HEK293 (cell line): ENCODE data around the gene CNKSR3.

Source experiments
- CTCF ChIP-seq: fragments of 450-650 bp; formaldehyde crosslinking; IDR thresholded peaks from 2 replicates; pipeline ENCODE4 v1.5.1; 2016; ENCODE audit warnings: missing biosample characterization, missing genetic modification characterization
- KLF16 ChIP-seq: fragments of 450-650 bp; formaldehyde crosslinking; IDR thresholded peaks from 2 replicates; pipeline ENCODE4 v1.5.1; 2017; ENCODE audit warnings: missing biosample characterization, missing genetic modification characterization
- OVOL3 ChIP-seq: fragments of 450-650 bp; formaldehyde crosslinking; IDR thresholded peaks from 2 replicates; pipeline ENCODE4 v1.5.1; 2016; ENCODE audit warnings: missing biosample characterization, missing genetic modification characterization
- RBAK ChIP-seq: fragments of 450-650 bp; formaldehyde crosslinking; IDR thresholded peaks from 2 replicates; pipeline ENCODE4 v1.5.1; 2016; ENCODE audit warnings: missing biosample characterization, missing genetic modification characterization
- SCRT2 ChIP-seq: fragments of 450-650 bp; formaldehyde crosslinking; IDR thresholded peaks from 2 replicates; pipeline ENCODE4 v1.5.1; 2016; ENCODE audit warnings: missing biosample characterization, missing genetic modification characterization
- WT1 ChIP-seq: fragments of 450-650 bp; formaldehyde crosslinking; IDR thresholded peaks from 2 replicates; pipeline ENCODE4 v1.5.1; 2016; ENCODE audit warnings: missing biosample characterization, missing genetic modification characterization
- YY1 ChIP-seq: fragments of 450-650 bp; formaldehyde crosslinking; IDR thresholded peaks from 2 replicates; pipeline ENCODE4 v1.5.1; 2018; ENCODE audit warnings: missing biosample characterization, missing genetic modification characterization
- ZIC2 ChIP-seq: fragments of 450-650 bp; formaldehyde crosslinking; IDR thresholded peaks from 2 replicates; pipeline ENCODE4 v1.5.1; 2016; ENCODE audit warnings: missing biosample characterization, missing genetic modification characterization
- ZNF121 ChIP-seq: fragments of 450-650 bp; formaldehyde crosslinking; IDR thresholded peaks from 2 replicates; pipeline ENCODE4 v1.5.1; 2016; ENCODE audit warnings: missing biosample characterization, missing genetic modification characterization
- ZNF175 ChIP-seq: fragments of 450-650 bp; formaldehyde crosslinking; IDR thresholded peaks from 2 replicates; pipeline ENCODE4 v1.5.1; 2016; ENCODE audit warnings: missing biosample characterization, missing genetic modification characterization
- ZNF433 ChIP-seq: fragments of 450-650 bp; formaldehyde crosslinking; IDR thresholded peaks from 2 replicates; pipeline ENCODE4 v1.5.1; 2016; ENCODE audit warnings: missing biosample characterization, missing genetic modification characterization, low read depth
- ZNF621 ChIP-seq: fragments of 450-650 bp; formaldehyde crosslinking; IDR thresholded peaks from 2 replicates; pipeline ENCODE4 v1.5.1; 2017; ENCODE audit warnings: missing biosample characterization, missing genetic modification characterization
- ZNF639 ChIP-seq: fragments of 450-650 bp; formaldehyde crosslinking; IDR thresholded peaks from 2 replicates; pipeline ENCODE4 v1.5.1; 2016; ENCODE audit warnings: missing biosample characterization, missing genetic modification characterization
- ZNF843 ChIP-seq: fragments of 450-650 bp; formaldehyde crosslinking; IDR thresholded peaks from 2 replicates; pipeline ENCODE4 v1.5.1; 2016; ENCODE audit warnings: missing biosample characterization, missing genetic modification characterization

GRCh38 chr6:154403788-154404187 is 106.7 kb downstream of the CNKSR3 start:
- TF ChIP-seq YY1 (tag by site-specific recombination) (no peak), RBAK (tag by site-specific recombination) (no peak), ZIC2 (no peak), ZNF639 (tag by site-specific recombination) (no peak), WT1 (tag by site-specific recombination) (no peak), KLF16 (tag by site-specific recombination) (no peak), CTCF (tag by site-specific recombination) (no peak), OVOL3 (tag by site-specific recombination) (no peak), ZNF121 (tag by site-specific recombination) (no peak), SCRT2 (tag by site-specific recombination) (no peak), ZNF433 (no peak), ZNF175 (tag by site-specific recombination) (no peak), ZNF843 (tag by site-specific recombination) (no peak), ZNF621 (tag by site-specific recombination) (no peak)
